ENCODE data around the gene AQR.

The AQR gene

DNA sequence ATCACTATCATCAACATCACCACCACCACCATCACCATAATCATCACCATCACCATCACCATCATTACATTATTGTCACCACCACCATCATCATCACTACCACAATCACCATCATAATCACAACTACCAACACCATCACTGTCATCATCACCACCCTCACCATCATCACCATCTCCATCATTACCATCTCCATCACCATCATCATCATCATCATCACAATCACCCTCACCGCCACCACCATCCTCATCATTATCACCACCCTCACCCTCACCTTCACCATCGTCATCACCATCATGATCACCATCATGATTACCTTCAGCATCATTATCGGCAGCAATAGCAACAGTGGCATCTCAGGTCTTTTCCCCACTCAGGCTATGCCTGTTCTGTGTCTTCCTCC is 131.3 kb downstream of the AQR start:
- no peak overlapping the region for H3K9ac ChIP-seq (ENCODE audit: low read depth, low read length, poor library complexity)
- H4K8ac ChIP-seq (ENCODE audit: low read depth, low read length), result no peak overlapping the region
- no peak overlapping the region for H4K91ac ChIP-seq (ENCODE audit: low read depth, low read length, poor library complexity)
- H3K4me1 ChIP-seq (ENCODE audit: control insufficient read depth in 2 of 2, insufficient read depth in 1 of 2, low read depth in 1 of 2, low read length in 2 of 2), result no peaks in the 10 kb centered on the region
- no peak overlapping the region for H3K23ac ChIP-seq (ENCODE audit: low read depth, low read length, poor library complexity)
- no peak overlapping the region for H3K4ac ChIP-seq (ENCODE audit: low read length)
- no peaks in the 10 kb centered on the region for H3K27me3 ChIP-seq (ENCODE audit: control insufficient read depth in 3 of 3, insufficient read depth in 3 of 3, low read depth in 1 of 3, low read length in 3 of 3)
- H2BK120ac ChIP-seq (ENCODE audit: low read depth, low read length), result no peak overlapping the region
- H3K14ac ChIP-seq (ENCODE audit: low read length), result no peak overlapping the region
- no peak overlapping the region for H2AFZ ChIP-seq (ENCODE audit: low read length)
- no peaks in the 10 kb centered on the region for H3K79me1 ChIP-seq (ENCODE audit: low read depth, low read length)
- no peak overlapping the region for H2AK5ac ChIP-seq (ENCODE audit: low read depth, low read length)
- H3K18ac ChIP-seq (ENCODE audit: low read length), result no peak overlapping the region
- no peak overlapping the region for H2BK5ac ChIP-seq (ENCODE audit: low read length)
- no peaks in the 10 kb centered on the region for H3K9me3 ChIP-seq (replicated peaks in 1 of 2; ENCODE audit: control insufficient read depth in 2 of 2, insufficient read depth in 1 of 2, low read depth in 1 of 2, low read length in 2 of 2)
- no peak for DNase-seq (ENCODE audit: low spot score)
- H3K4me2 ChIP-seq (ENCODE audit: insufficient read depth, low read length, poor library complexity, severe bottlenecking), result no peak overlapping the region
- no peak overlapping the region for H2BK15ac ChIP-seq (ENCODE audit: low read length)
- H3K27ac ChIP-seq (replicated peaks; ENCODE audit: low read length), result no peak overlapping the region
- no peak overlapping the region for H2BK12ac ChIP-seq (ENCODE audit: low read length)
- no peaks in the 10 kb centered on the region for H3K36me3 ChIP-seq (replicated peaks in 1 of 2; ENCODE audit: control insufficient read depth in 2 of 2, insufficient read depth in 2 of 2, low read length in 2 of 2)
- WGBS, 2 donors (ENCODE audit: extremely low coverage in 2 of 2, insufficient read length in 2 of 2, insufficient replicate concordance in 1 of 2), result 100% methylated on average over 2 of the region's 3 CpGs; no CpG with 5 or more reads in 1 of the 2 donors
- H3K4me3 ChIP-seq (ENCODE audit: low read length in 2 of 2), result no peak overlapping the region

DNA sequence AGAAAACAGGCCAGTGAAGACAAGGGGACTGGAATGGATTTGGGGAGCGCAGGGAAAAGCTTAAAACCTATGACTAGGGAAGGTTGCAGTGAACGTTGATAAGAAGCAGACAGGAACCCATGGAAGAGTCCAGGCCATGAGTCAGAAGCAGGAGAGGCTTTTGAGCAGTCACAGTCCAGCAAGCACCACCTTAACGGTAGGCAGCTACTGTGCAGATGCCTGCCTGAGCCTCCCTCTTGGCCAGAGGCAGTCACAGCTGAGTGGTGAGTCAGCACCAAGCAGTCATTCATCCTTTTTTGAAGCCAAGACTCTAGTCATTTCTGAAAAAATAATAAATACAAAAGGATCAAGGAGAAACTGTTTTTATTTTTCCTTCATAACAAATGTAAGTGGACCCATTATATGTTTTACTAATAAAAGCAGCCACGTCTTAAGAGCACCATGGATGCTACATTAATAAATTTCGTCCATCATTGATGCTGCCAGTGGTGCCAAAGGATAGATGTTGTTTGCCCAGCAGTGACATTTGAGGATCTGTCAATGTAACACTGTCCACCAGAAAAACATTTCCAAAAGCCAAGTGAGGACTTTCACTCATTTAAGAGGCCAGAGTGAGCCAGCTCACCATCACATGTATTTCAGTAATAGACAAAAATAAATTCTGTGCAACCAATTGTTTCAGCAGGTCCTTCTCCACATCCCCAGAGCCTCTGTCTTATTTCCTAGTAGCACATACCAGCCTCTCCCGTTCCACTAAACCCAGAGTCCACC is 132.1 kb downstream of the AQR start:
- Histone ChIP-seq H3K4me3 (ENCODE audit: low read length in 2 of 2) (no peak overlapping the region), H2BK5ac (ENCODE audit: low read length) (no peak overlapping the region), H3K4me1 (ENCODE audit: control insufficient read depth in 2 of 2, insufficient read depth in 1 of 2, low read depth in 1 of 2, low read length in 2 of 2) (no peaks in the 10 kb centered on the region), H3K14ac (ENCODE audit: low read length) (no peak overlapping the region), H3K18ac (ENCODE audit: low read length) (no peak overlapping the region), H2BK120ac (ENCODE audit: low read depth, low read length) (no peak overlapping the region), H3K4ac (ENCODE audit: low read length) (no peak overlapping the region), H3K9me3 (replicated peaks in 1 of 2; ENCODE audit: control insufficient read depth in 2 of 2, insufficient read depth in 1 of 2, low read depth in 1 of 2, low read length in 2 of 2) (no peaks in the 10 kb centered on the region), H2AK5ac (ENCODE audit: low read depth, low read length) (no peak overlapping the region), H3K23ac (ENCODE audit: low read depth, low read length, poor library complexity) (no peak overlapping the region), H2BK12ac (ENCODE audit: low read length) (no peak overlapping the region), H2AFZ (ENCODE audit: low read length) (no peak overlapping the region), H3K79me1 (ENCODE audit: low read depth, low read length) (no peaks in the 10 kb centered on the region), H3K36me3 (replicated peaks in 1 of 2; ENCODE audit: control insufficient read depth in 2 of 2, insufficient read depth in 2 of 2, low read length in 2 of 2) (no peaks in the 10 kb centered on the region), H4K91ac (ENCODE audit: low read depth, low read length, poor library complexity) (no peak overlapping the region), H2BK15ac (ENCODE audit: low read length) (no peak overlapping the region), H3K27me3 (ENCODE audit: control insufficient read depth in 3 of 3, insufficient read depth in 3 of 3, low read depth in 1 of 3, low read length in 3 of 3) (no peaks in the 10 kb centered on the region), H3K9ac (ENCODE audit: low read depth, low read length, poor library complexity) (no peak overlapping the region), H3K27ac (replicated peaks; ENCODE audit: low read length) (no peak overlapping the region), H4K8ac (ENCODE audit: low read depth, low read length) (no peak overlapping the region), H3K4me2 (ENCODE audit: insufficient read depth, low read length, poor library complexity, severe bottlenecking) (no peak overlapping the region)
- no CpG with 5 or more reads among the region's 6 CpGs for WGBS, 2 donors (ENCODE audit: extremely low coverage in 2 of 2, insufficient read length in 2 of 2, insufficient replicate concordance in 1 of 2)
- DNase-seq (ENCODE audit: low spot score), result no peak

DNA sequence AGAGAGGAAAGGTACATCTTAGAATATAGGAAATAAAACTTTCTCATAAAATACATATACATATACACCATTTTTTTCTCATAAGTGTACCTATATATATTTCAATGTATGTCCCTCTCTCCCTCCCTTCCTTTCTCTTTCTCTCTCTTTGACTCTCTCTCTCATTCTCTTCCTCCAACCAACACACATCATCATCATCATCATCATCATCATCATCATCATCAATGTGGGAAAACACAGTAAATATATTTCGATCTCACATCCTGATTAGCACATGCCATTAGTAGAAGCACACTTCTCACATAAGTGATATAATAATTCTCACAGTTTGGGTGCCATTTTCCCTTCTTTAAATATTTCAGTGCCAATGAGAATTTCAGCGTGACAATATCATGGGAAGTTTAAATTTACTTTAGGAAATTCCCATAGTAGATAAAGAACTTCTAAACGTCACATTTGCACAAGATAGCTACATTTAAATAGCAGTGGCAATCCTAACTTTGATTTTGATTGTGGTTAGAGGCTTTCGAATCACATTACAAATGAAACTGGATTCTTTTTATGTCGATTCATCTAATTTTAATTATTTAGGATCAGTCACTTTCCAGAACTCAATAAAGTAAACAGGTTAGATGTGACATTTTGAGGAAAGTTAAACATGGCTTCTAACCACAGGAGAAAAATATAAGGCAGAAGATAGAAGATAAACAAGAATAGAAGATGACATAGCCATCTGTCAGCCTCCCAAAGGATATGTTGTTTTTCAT is 141.2 kb downstream of the AQR start:
- Histone ChIP-seq H2BK12ac (ENCODE audit: low read length) (no peak overlapping the region), H3K23ac (ENCODE audit: low read depth, low read length, poor library complexity) (no peak overlapping the region), H3K9me3 (replicated peaks in 1 of 2; ENCODE audit: control insufficient read depth in 2 of 2, insufficient read depth in 1 of 2, low read depth in 1 of 2, low read length in 2 of 2) (no peaks in the 10 kb centered on the region), H3K4me3 (ENCODE audit: low read length in 2 of 2) (no peak overlapping the region), H2BK120ac (ENCODE audit: low read depth, low read length) (no peak overlapping the region), H3K27ac (replicated peaks; ENCODE audit: low read length) (no peak overlapping the region), H2AK5ac (ENCODE audit: low read depth, low read length) (no peak overlapping the region), H3K18ac (ENCODE audit: low read length) (no peak overlapping the region), H3K4me1 (ENCODE audit: control insufficient read depth in 2 of 2, insufficient read depth in 1 of 2, low read depth in 1 of 2, low read length in 2 of 2) (peaks cover 0 to 2% of the 10 kb centered on the region in 2 donors), H3K4me2 (ENCODE audit: insufficient read depth, low read length, poor library complexity, severe bottlenecking) (no peak overlapping the region), H4K91ac (ENCODE audit: low read depth, low read length, poor library complexity) (no peak overlapping the region), H3K14ac (ENCODE audit: low read length) (no peak overlapping the region), H4K8ac (ENCODE audit: low read depth, low read length) (no peak overlapping the region), H2BK5ac (ENCODE audit: low read length) (no peak overlapping the region), H3K9ac (ENCODE audit: low read depth, low read length, poor library complexity) (no peak overlapping the region), H3K4ac (ENCODE audit: low read length) (no peak overlapping the region), H2BK15ac (ENCODE audit: low read length) (no peak overlapping the region), H2AFZ (ENCODE audit: low read length) (no peak overlapping the region), H3K27me3 (ENCODE audit: control insufficient read depth in 3 of 3, insufficient read depth in 3 of 3, low read depth in 1 of 3, low read length in 3 of 3) (peaks cover 0 to 4% (median 0%) of the 10 kb centered on the region in 3 experiments), H3K79me1 (ENCODE audit: low read depth, low read length) (no peaks in the 10 kb centered on the region), H3K36me3 (replicated peaks in 1 of 2; ENCODE audit: control insufficient read depth in 2 of 2, insufficient read depth in 2 of 2, low read length in 2 of 2) (no peaks in the 10 kb centered on the region)
- no peak for DNase-seq (ENCODE audit: low spot score)
- WGBS, 2 donors (ENCODE audit: extremely low coverage in 2 of 2, insufficient read length in 2 of 2, insufficient replicate concordance in 1 of 2), result no CpG with 5 or more reads among the region's 5 CpGs

DNA sequence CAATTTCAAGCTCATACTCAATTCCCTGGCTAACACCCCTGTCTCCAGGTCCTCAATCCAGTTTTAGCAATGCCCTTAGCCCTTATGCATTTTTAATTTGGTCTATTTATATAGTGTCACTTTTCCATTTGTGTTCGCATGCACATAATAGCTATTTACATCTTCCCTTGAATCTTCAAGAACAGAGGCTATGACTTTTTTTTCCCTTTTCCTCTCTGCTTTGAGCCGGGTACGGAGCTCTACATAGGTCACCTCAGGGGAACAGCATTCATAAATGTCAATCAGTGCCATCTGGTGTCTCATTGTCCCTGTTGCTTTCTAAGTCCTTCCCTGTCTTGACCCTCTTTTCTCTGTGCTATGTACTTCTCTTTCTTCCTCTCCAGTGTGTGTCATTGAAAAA is 147.7 kb downstream of the AQR start:
- Histone ChIP-seq H3K27me3 (ENCODE audit: control insufficient read depth in 3 of 3, insufficient read depth in 3 of 3, low read depth in 1 of 3, low read length in 3 of 3) (peaks cover 0 to 2% (median 0%) of the 10 kb centered on the region in 3 experiments), H2BK5ac (ENCODE audit: low read length) (no peak overlapping the region), H3K4me2 (ENCODE audit: insufficient read depth, low read length, poor library complexity, severe bottlenecking) (no peak overlapping the region), H3K23ac (ENCODE audit: low read depth, low read length, poor library complexity) (no peak overlapping the region), H3K4me1 (ENCODE audit: control insufficient read depth in 2 of 2, insufficient read depth in 1 of 2, low read depth in 1 of 2, low read length in 2 of 2) (peaks cover 0 to 2% of the 10 kb centered on the region in 2 donors), H3K4me3 (ENCODE audit: low read length in 2 of 2) (no peak overlapping the region), H3K18ac (ENCODE audit: low read length) (no peak overlapping the region), H2BK120ac (ENCODE audit: low read depth, low read length) (no peak overlapping the region), H3K9ac (ENCODE audit: low read depth, low read length, poor library complexity) (no peak overlapping the region), H2BK12ac (ENCODE audit: low read length) (no peak overlapping the region), H4K8ac (ENCODE audit: low read depth, low read length) (no peak overlapping the region), H2AFZ (ENCODE audit: low read length) (no peak overlapping the region), H3K14ac (ENCODE audit: low read length) (no peak overlapping the region), H3K36me3 (replicated peaks in 1 of 2; ENCODE audit: control insufficient read depth in 2 of 2, insufficient read depth in 2 of 2, low read length in 2 of 2) (no peaks in the 10 kb centered on the region), H3K27ac (replicated peaks; ENCODE audit: low read length) (no peak overlapping the region), H2AK5ac (ENCODE audit: low read depth, low read length) (no peak overlapping the region), H3K79me1 (ENCODE audit: low read depth, low read length) (no peaks in the 10 kb centered on the region), H3K4ac (ENCODE audit: low read length) (no peak overlapping the region), H4K91ac (ENCODE audit: low read depth, low read length, poor library complexity) (no peak overlapping the region), H3K9me3 (replicated peaks in 1 of 2; ENCODE audit: control insufficient read depth in 2 of 2, insufficient read depth in 1 of 2, low read depth in 1 of 2, low read length in 2 of 2) (no peaks in the 10 kb centered on the region), H2BK15ac (ENCODE audit: low read length) (no peak overlapping the region)
- no peak for DNase-seq (ENCODE audit: low spot score)
- WGBS, 2 donors (ENCODE audit: extremely low coverage in 2 of 2, insufficient read length in 2 of 2, insufficient replicate concordance in 1 of 2), result no CpG with 5 or more reads among the region's 3 CpGs

All from neuronal stem cell (in vitro differentiated cells).